DMS 273 (cell line): ENCODE data around the gene EPC1.
"Not testable (repeated sequence)": the region's sequence is repeated elsewhere in the genome, so short reads cannot be mapped to it uniquely, and the experiment has no call there.

ENCODE experiments used
- DNase-seq: peaks from one replicate; lab custom pipeline; 2025; ENCODE audit not compliant: unreplicated experiment; lab: John Stamatoyannopoulos, UW

The EPC1 gene

GRCh38 chr10:32372000-32372875, 25.3 kb upstream of the EPC1 start:
- no peak for DNase-seq

- no peak for DNase-seq
Observed at GRCh38 chr10:32371101-32371500, 24.1 kb upstream of the EPC1 start.

- peak; percentile 62 for DNase-seq
Observed at GRCh38 chr10:32367793-32368453, 21.0 kb upstream of the EPC1 start.

- no peak for DNase-seq
Observed at GRCh38 chr10:32366588-32366987, 19.6 kb upstream of the EPC1 start.

GRCh38 chr10:32366111-32366510, 19.2 kb upstream of the EPC1 start:
- no peak for DNase-seq

- not testable (repeated sequence) for DNase-seq
Observed at GRCh38 chr10:32365404-32365803, 18.4 kb upstream of the EPC1 start.

GRCh38 chr10:32362571-32362970, 15.6 kb upstream of the EPC1 start:
- DNase-seq: peak; percentile 5

GRCh38 chr10:32360884-32361283, 13.9 kb upstream of the EPC1 start:
- no peak for DNase-seq

- DNase-seq: no peak
Observed at GRCh38 chr10:32360241-32360640, 13.3 kb upstream of the EPC1 start.

- DNase-seq: no peak
Observed at GRCh38 chr10:32357056-32357735, 10.2 kb upstream of the EPC1 start.

GRCh38 chr10:32354690-32355089, 7.7 kb upstream of the EPC1 start:
- DNase-seq: not testable (repeated sequence)

- DNase-seq: no peak
Observed at GRCh38 chr10:32350811-32351350, 3.9 kb upstream of the EPC1 start.

GRCh38 chr10:32349968-32350738, 3.2 kb upstream of the EPC1 start:
- DNase-seq: peak; percentile 3

- no peak for DNase-seq
Observed at GRCh38 chr10:32349199-32349585, 2.2 kb upstream of the EPC1 start.

GRCh38 chr10:32348297-32349198, 1.6 kb upstream of the EPC1 start:
- no peak for DNase-seq

- DNase-seq: peak; percentile 77
Observed at GRCh38 chr10:32347363-32348022, 535 bp upstream of the EPC1 start.

- peak; percentile 95 for DNase-seq
Observed at GRCh38 chr10:32346134-32346550, 816 bp downstream of the EPC1 start.

- no peak for DNase-seq
Observed at GRCh38 chr10:32341596-32341995, 5.4 kb downstream of the EPC1 start.

GRCh38 chr10:32340596-32341180, 6.3 kb downstream of the EPC1 start:
- DNase-seq: no peak
